Ishikawa (cell line): ENCODE measurements around the gene C19orf38.

Source experiments
- CEBPB ChIP-seq: IDR thresholded peaks from 2 replicates; pipeline ENCODE4 v1.6.1; 2012
- CREB1 ChIP-seq: IDR thresholded peaks from 2 replicates; pipeline ENCODE4 v1.6.1; 2012; ENCODE audit warnings: low read depth
- EGR1 ChIP-seq: IDR thresholded peaks from 2 replicates; pipeline ENCODE4 v1.6.1; 2012
- EP300 ChIP-seq: IDR thresholded peaks from 2 replicates; pipeline ENCODE4 v1.6.1; 2012; ENCODE audit warnings: borderline replicate concordance
- NFIC ChIP-seq: IDR thresholded peaks from 2 replicates; pipeline ENCODE4 v1.6.1; 2012
- RAD21 ChIP-seq: IDR thresholded peaks from 2 replicates; pipeline ENCODE4 v1.6.1; 2012; ENCODE audit warnings: low read depth
- REST ChIP-seq: IDR thresholded peaks from 2 replicates; pipeline ENCODE4 v1.6.1; 2012; ENCODE audit warnings: low read depth, mild to moderate bottlenecking
- TAF1 ChIP-seq: IDR thresholded peaks from 2 replicates; pipeline ENCODE4 v1.6.1; 2012; ENCODE audit warnings: low read depth, mild to moderate bottlenecking
- TEAD4 ChIP-seq: IDR thresholded peaks from 2 replicates; pipeline ENCODE4 v1.6.1; 2012
- YY1 ChIP-seq: IDR thresholded peaks from 2 replicates; pipeline ENCODE4 v1.6.1; 2012; ENCODE audit warnings: low read depth
- ZBTB7A ChIP-seq: IDR thresholded peaks from 2 replicates; pipeline ENCODE4 v1.6.1; 2012; ENCODE audit warnings: low read depth
- TF ChIP-seq, protein P1 (sequence below): IDR thresholded peaks from 2 replicates; pipeline ENCODE4 v1.6.1; 2012
- TF ChIP-seq, protein P2 (sequence below): IDR thresholded peaks from 2 replicates; pipeline ENCODE4 v1.6.1; 2012

- no peak for TF ChIP-seq EP300
- no peak for TF ChIP-seq TAF1
- no peak for TF ChIP-seq YY1
- no peak for TF ChIP-seq CEBPB
- TF ChIP-seq TEAD4, result no peak
- TF ChIP-seq, protein P1, sequence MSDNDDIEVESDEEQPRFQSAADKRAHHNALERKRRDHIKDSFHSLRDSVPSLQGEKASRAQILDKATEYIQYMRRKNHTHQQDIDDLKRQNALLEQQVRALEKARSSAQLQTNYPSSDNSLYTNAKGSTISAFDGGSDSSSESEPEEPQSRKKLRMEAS, result no peak
- TF ChIP-seq REST, result no peak
- no peak for TF ChIP-seq ZBTB7A
- TF ChIP-seq RAD21, result no peak
- TF ChIP-seq, protein P2, sequence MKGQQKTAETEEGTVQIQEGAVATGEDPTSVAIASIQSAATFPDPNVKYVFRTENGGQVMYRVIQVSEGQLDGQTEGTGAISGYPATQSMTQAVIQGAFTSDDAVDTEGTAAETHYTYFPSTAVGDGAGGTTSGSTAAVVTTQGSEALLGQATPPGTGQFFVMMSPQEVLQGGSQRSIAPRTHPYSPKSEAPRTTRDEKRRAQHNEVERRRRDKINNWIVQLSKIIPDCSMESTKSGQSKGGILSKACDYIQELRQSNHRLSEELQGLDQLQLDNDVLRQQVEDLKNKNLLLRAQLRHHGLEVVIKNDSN, result no peak
- TF ChIP-seq EGR1, result no peak
- TF ChIP-seq NFIC, result no peak
- no peak for TF ChIP-seq CREB1
These were observed 15.0 kb downstream of the C19orf38 start for GRCh38 chr19:10863107-10863717.
